ENCODE measurements around the gene FAM118B. TPM values are rescaled to one million over a fixed set of nuclear protein-coding genes. Genes with fewer than 3 reads are reported as not detected.

Gene FAM118B
- polyA plus RNA-seq, 1 of the 3 experiments (the other 2 are of a cell fraction): 19.5 TPM

DNA sequence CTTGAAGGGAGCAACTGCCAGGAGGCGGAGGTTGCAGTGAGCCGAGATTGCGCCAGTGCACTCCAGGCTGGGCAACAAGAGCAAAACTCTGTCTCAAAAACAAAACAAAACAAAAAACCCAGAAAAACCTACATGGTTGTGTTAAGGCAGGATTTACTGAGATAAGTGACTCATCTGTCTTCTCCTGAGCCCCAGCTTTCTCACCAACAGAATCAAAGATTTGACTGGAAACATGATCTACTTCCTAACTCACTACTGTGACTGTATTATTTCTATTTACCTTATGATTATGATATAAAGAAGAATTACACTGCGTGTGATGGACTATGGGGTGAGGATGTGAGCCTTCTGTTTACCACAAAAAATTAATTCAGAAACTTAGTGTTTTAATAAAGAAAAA is 21.8 kb downstream of the FAM118B start (continued):
- TF ChIP-seq, protein P1, sequence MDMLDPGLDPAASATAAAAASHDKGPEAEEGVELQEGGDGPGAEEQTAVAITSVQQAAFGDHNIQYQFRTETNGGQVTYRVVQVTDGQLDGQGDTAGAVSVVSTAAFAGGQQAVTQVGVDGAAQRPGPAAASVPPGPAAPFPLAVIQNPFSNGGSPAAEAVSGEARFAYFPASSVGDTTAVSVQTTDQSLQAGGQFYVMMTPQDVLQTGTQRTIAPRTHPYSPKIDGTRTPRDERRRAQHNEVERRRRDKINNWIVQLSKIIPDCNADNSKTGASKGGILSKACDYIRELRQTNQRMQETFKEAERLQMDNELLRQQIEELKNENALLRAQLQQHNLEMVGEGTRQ (IDR thresholded peaks at IDR 0.05; ENCODE audit: borderline replicate concordance, low read depth, low read length): no peak
- TF ChIP-seq SIN3A (IDR thresholded peaks at IDR 0.05; ENCODE audit: borderline replicate concordance, low read depth, low read length): no peak
- TF ChIP-seq EZH2phosphoT487 (IDR thresholded peaks at IDR 0.05; ENCODE audit: borderline replicate concordance, low read depth): no peak
- TF ChIP-seq EP300 (IDR thresholded peaks at IDR 0.05; ENCODE audit: borderline replicate concordance in 1 of 2, low read depth in 1 of 2, low read length in 1 of 2): no peak
- no peak for TF ChIP-seq NRF1 (IDR thresholded peaks at IDR 0.05; ENCODE audit: low read depth, low read length)
- TF ChIP-seq, protein P2, sequence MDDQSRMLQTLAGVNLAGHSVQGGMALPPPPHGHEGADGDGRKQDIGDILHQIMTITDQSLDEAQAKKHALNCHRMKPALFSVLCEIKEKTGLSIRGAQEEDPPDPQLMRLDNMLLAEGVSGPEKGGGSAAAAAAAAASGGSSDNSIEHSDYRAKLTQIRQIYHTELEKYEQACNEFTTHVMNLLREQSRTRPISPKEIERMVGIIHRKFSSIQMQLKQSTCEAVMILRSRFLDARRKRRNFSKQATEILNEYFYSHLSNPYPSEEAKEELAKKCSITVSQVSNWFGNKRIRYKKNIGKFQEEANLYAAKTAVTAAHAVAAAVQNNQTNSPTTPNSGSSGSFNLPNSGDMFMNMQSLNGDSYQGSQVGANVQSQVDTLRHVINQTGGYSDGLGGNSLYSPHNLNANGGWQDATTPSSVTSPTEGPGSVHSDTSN (IDR thresholded peaks at IDR 0.05): no peak

DNA sequence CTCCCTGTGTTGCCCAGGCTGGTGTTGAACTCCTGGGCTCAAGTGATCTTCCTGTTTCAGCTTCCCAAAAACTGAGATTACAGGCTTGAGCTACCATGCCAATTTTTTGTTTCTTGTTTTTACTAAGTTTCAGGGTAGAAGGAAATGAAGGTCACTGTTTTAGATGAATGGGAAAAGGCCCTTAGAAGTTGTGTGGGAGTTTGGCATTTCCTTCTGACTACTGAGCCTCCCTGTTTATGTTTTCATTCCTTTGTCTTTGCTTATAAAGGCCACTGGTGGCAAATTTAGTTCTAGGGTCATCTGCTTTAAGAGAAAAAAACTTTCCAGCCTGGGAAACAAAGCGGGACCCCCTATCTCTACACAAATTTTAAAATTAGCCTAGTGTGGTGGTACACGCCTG is 35.1 kb downstream of the FAM118B start:
- 100% methylated on average over 2 of the region's 2 CpGs for WGBS (ENCODE audit: low lambda C conversion rate)
- ChIA-PET CTCF (interaction anchor here (1.1 kb wide), 1 partner anchor 57 kb away, joined by 3 read pairs; no protein-coding TSS in a partner anchor), POLR2A (no interaction called here)
- Histone ChIP-seq H4K20me1 (ENCODE audit: insufficient read depth) (no peaks in the 10 kb centered on the region), H3K9me3 (no peaks in the 10 kb centered on the region), H3K4me2 (no peak overlapping the region), H3K79me2 (ENCODE audit: insufficient read depth) (no peaks in the 10 kb centered on the region), H3K9ac (no peak overlapping the region), H3K4me1 (ENCODE audit: control insufficient read depth in 1 of 2, insufficient read depth in 2 of 2, low read depth in 1 of 2, low read length in 1 of 2) (no peaks in the 10 kb centered on the region), H3K27ac (ENCODE audit: low read depth in 2 of 2, low read length in 1 of 2) (no peak overlapping the region), H3K27me3 (ENCODE audit: insufficient read depth) (no peaks in the 10 kb centered on the region), H2AFZ (ENCODE audit: low read depth) (no peak overlapping the region), H3K4me3 (ENCODE audit: low read depth in 2 of 2, low read length in 1 of 2) (no peak overlapping the region), H3K9me2 (no peaks in the 10 kb centered on the region), H3K36me3 (replicated peaks in 1 of 2; ENCODE audit: control insufficient read depth in 1 of 2, insufficient read depth in 2 of 2, low read length in 1 of 2) (peaks cover 15 to 33% of the 10 kb centered on the region in 2 experiments), H3F3A (replicated peaks; ENCODE audit: insufficient read depth) (no peaks in the 10 kb centered on the region)
- TF ChIP-seq TEAD4 (IDR thresholded peaks at IDR 0.05; ENCODE audit: borderline replicate concordance, insufficient read depth): no peak
- TF ChIP-seq NFIC (IDR thresholded peaks at IDR 0.05; ENCODE audit: borderline replicate concordance): no peak
- no peak for TF ChIP-seq FOXM1 (IDR thresholded peaks at IDR 0.05; ENCODE audit: low read depth)
- TF ChIP-seq RCOR1 (IDR thresholded peaks at IDR 0.05; ENCODE audit: low read length): no peak
- TF ChIP-seq JUND (IDR thresholded peaks at IDR 0.05): no peak
- TF ChIP-seq GABPA (IDR thresholded peaks at IDR 0.05; ENCODE audit: low read depth): no peak
- TF ChIP-seq MXI1 (IDR thresholded peaks at IDR 0.05; ENCODE audit: low read depth, low read length): no peak
- no peak for TF ChIP-seq GATA2 (CRISPR knock-in tag; IDR thresholded peaks at IDR 0.05)
- TF ChIP-seq, protein P1 (IDR thresholded peaks at IDR 0.05; ENCODE audit: borderline replicate concordance, low read depth, low read length): no peak
- TF ChIP-seq, protein P3, sequence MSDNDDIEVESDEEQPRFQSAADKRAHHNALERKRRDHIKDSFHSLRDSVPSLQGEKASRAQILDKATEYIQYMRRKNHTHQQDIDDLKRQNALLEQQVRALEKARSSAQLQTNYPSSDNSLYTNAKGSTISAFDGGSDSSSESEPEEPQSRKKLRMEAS (IDR thresholded peaks at IDR 0.05; ENCODE audit: low read depth): no peak
- no peak for TF ChIP-seq RAD21 (IDR thresholded peaks at IDR 0.05; ENCODE audit: low read length)
- no peak for TF ChIP-seq TCF12 (IDR thresholded peaks at IDR 0.05)
- TF ChIP-seq RXRA (IDR thresholded peaks at IDR 0.05; ENCODE audit: borderline replicate concordance, low read depth): no peak
- DNase-seq: no peak
